ENCODE results near the gene ETFB.
"Not testable (repeated sequence)": the region's sequence is repeated elsewhere in the genome, so short reads cannot be mapped to it uniquely, and the experiment has no call there.

- TF ChIP-seq CTCF, POLR2A (IDR thresholded peaks at IDR 0.05): not testable (repeated sequence)
Measured at GRCh38 chr19:51397453-51397852, 31.3 kb upstream of the ETFB start.
